K562 (cell line): ENCODE data around the gene PUM1. TPM values are rescaled to one million over a fixed set of nuclear protein-coding genes. Genes with fewer than 3 reads are reported as not detected.
A peak's percentile ranks its signal among the peaks of the same experiment; 100 is the strongest.

Experiments
- ESRRA ChIP-seq: fragments of 450-650 bp; IDR thresholded peaks from 2 replicates; pipeline ENCODE4 v1.6.1; 2014; ENCODE audit warnings: low read depth, mild to moderate bottlenecking, moderate library complexity, borderline replicate concordance
- GABPA ChIP-seq: fragments of 200-800 bp; sonication (Bioruptor generic); conservative IDR thresholded peaks from 2 replicates; pipeline ENCODE4 v1.6.1; 2016; ENCODE audit warnings: low read depth, missing genetic modification characterization, missing compliant biosample characterization
- HNRNPUL1 ChIP-seq: fragments of 200-400 bp; formaldehyde crosslinking; IDR thresholded peaks from 2 replicates; pipeline ENCODE4 v1.6.1; 2017; ENCODE audit warnings: low read length
- MEIS2 ChIP-seq: fragments of 450-650 bp; IDR thresholded peaks from 2 replicates; pipeline ENCODE4 v1.6.1; 2014; ENCODE audit warnings: mild to moderate bottlenecking; ENCODE audit not compliant: partially characterized antibody
- NBN ChIP-seq: fragments of 450-650 bp; IDR thresholded peaks from 2 replicates; pipeline ENCODE4 v1.6.1; 2016; ENCODE audit warnings: low read depth, mild to moderate bottlenecking
- NR2C1 ChIP-seq, 2 experiments: fragments of 450-650 bp; IDR thresholded peaks; 2 replicates each; pipeline ENCODE4 v1.6.1; 2017; ENCODE audit warnings: mild to moderate bottlenecking in 2 of 2, antibody characterized with exemption in 1 of 2, inconsistent platforms in 1 of 2, missing compliant biosample characterization in 1 of 2, missing genetic modification characterization in 1 of 2
- polyA plus RNA-seq, 8 experiments: library from polyadenylated mRNA; depleted of rRNA in 4 of 8; stranded (reverse) in 5 of 8; unstranded in 3 of 8; fragments of >200 nt; fragmentation: Nextera tagmentation in 2 of 8; fragmentation: Illumina TruSeq in 1 of 8; extraction: Ambion mirVana in 2 of 8; extraction: Trizol in 1 of 8; gene quantifications; 2 replicates each; pipeline versions ENCODE4 v1.2.1 to v1.2.3, GENCODE V29; 2011 to 2014; ENCODE audit warnings: inconsistent platforms in 1 of 8, missing spikeins in 1 of 8
- total RNA-seq, 7 experiments: library from RNA; depleted of rRNA in 6 of 7; stranded (reverse); fragments of >200 nt in 6 of 7; fragmentation: Illumina TruSeq in 2 of 7; extraction: Trizol in 2 of 7; gene quantifications; 2 replicates each; pipeline versions ENCODE4 v1.2.1 to v1.2.3, GENCODE V29; 2011 to 2021; ENCODE audit warnings: low replicate concordance in 1 of 7
- TF ChIP-seq, protein P1 (sequence below): sonication (generic); formaldehyde crosslinking; IDR thresholded peaks from 2 replicates; pipeline ENCODE4 v1.8.0; 2022; ENCODE audit warnings: mild to moderate bottlenecking, missing genetic modification reagents, borderline replicate concordance
- TF ChIP-seq, protein P2 (sequence below): sonication (generic); formaldehyde crosslinking; IDR thresholded peaks from 2 replicates; pipeline ENCODE4 v1.9.0; 2022; ENCODE audit warnings: mild to moderate bottlenecking, missing genetic modification reagents
- TF ChIP-seq, protein P3 (sequence below), 2 experiments: fragments of 450-650 bp; IDR thresholded peaks; 2 replicates each; pipeline ENCODE4 v1.6.1; 2016; ENCODE audit warnings: mild to moderate bottlenecking in 2 of 2, borderline replicate concordance in 1 of 2, low read depth in 1 of 2, moderate library complexity in 1 of 2
- TF ChIP-seq, protein P4 (sequence below): fragments of 450-650 bp; IDR thresholded peaks from 2 replicates; pipeline ENCODE4 v1.6.1; 2014; ENCODE audit warnings: low read depth, mild to moderate bottlenecking, moderate library complexity, borderline replicate concordance
- TF ChIP-seq, protein P5 (sequence below): fragments of 450-650 bp; IDR thresholded peaks from 2 replicates; pipeline ENCODE4 v1.7.0; 2016; ENCODE audit warnings: borderline replicate concordance
- TF ChIP-seq, protein P6 (sequence below): sonication (generic); formaldehyde crosslinking; IDR thresholded peaks from 2 replicates; pipeline ENCODE4 v1.8.0; 2022; ENCODE audit warnings: missing genetic modification reagents, mild to moderate bottlenecking, moderate library complexity, borderline replicate concordance

Gene PUM1
- total and polyA plus RNA-seq, 9 of the 15 experiments (the other 6 are each of a cell fraction or from before 2014, with no cell fraction given): 37.7 to 104 (median 55.7) TPM

DNA sequence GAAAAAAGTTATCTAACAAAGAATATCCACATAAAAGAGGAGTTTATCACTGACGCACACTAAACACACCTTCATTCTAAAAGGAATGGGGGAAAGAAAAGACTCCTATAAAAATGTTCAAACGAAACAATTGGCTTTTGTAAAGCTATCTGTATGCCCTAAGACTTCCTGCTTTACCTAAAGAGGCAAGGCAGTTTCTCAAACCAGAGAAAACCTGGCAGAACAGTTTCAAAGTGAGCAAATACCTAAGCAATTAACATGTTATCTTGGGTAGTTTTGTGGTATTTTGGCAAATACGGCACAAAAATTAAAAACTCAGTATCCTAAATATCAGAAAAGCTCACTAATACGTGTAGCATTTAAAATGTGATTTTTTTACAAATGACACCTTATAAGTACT, 1.9 kb downstream of the PUM1 start (continued):
- TF ChIP-seq, protein P1, sequence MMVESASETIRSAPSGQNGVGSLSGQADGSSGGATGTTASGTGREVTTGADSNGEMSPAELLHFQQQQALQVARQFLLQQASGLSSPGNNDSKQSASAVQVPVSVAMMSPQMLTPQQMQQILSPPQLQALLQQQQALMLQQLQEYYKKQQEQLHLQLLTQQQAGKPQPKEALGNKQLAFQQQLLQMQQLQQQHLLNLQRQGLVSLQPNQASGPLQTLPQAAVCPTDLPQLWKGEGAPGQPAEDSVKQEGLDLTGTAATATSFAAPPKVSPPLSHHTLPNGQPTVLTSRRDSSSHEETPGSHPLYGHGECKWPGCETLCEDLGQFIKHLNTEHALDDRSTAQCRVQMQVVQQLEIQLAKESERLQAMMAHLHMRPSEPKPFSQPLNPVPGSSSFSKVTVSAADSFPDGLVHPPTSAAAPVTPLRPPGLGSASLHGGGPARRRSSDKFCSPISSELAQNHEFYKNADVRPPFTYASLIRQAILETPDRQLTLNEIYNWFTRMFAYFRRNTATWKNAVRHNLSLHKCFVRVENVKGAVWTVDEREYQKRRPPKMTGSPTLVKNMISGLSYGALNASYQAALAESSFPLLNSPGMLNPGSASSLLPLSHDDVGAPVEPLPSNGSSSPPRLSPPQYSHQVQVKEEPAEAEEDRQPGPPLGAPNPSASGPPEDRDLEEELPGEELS (CRISPR knock-in tag): no peak
- TF ChIP-seq ESRRA (no peak), GABPA (no peak), NBN (0 out of 2 replicates have a peak, but pooled peaks have one; percentile 21), NR2C1 (IDR thresholded peaks at IDR 0.05) (no peak), NR2C1 (tag; IDR thresholded peaks at IDR 0.05) (no peak), HNRNPUL1 (no peak), MEIS2 (no peak)
- TF ChIP-seq, protein P2, sequence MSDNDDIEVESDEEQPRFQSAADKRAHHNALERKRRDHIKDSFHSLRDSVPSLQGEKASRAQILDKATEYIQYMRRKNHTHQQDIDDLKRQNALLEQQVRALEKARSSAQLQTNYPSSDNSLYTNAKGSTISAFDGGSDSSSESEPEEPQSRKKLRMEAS (CRISPR knock-in tag): no peak
- TF ChIP-seq, protein P3, sequence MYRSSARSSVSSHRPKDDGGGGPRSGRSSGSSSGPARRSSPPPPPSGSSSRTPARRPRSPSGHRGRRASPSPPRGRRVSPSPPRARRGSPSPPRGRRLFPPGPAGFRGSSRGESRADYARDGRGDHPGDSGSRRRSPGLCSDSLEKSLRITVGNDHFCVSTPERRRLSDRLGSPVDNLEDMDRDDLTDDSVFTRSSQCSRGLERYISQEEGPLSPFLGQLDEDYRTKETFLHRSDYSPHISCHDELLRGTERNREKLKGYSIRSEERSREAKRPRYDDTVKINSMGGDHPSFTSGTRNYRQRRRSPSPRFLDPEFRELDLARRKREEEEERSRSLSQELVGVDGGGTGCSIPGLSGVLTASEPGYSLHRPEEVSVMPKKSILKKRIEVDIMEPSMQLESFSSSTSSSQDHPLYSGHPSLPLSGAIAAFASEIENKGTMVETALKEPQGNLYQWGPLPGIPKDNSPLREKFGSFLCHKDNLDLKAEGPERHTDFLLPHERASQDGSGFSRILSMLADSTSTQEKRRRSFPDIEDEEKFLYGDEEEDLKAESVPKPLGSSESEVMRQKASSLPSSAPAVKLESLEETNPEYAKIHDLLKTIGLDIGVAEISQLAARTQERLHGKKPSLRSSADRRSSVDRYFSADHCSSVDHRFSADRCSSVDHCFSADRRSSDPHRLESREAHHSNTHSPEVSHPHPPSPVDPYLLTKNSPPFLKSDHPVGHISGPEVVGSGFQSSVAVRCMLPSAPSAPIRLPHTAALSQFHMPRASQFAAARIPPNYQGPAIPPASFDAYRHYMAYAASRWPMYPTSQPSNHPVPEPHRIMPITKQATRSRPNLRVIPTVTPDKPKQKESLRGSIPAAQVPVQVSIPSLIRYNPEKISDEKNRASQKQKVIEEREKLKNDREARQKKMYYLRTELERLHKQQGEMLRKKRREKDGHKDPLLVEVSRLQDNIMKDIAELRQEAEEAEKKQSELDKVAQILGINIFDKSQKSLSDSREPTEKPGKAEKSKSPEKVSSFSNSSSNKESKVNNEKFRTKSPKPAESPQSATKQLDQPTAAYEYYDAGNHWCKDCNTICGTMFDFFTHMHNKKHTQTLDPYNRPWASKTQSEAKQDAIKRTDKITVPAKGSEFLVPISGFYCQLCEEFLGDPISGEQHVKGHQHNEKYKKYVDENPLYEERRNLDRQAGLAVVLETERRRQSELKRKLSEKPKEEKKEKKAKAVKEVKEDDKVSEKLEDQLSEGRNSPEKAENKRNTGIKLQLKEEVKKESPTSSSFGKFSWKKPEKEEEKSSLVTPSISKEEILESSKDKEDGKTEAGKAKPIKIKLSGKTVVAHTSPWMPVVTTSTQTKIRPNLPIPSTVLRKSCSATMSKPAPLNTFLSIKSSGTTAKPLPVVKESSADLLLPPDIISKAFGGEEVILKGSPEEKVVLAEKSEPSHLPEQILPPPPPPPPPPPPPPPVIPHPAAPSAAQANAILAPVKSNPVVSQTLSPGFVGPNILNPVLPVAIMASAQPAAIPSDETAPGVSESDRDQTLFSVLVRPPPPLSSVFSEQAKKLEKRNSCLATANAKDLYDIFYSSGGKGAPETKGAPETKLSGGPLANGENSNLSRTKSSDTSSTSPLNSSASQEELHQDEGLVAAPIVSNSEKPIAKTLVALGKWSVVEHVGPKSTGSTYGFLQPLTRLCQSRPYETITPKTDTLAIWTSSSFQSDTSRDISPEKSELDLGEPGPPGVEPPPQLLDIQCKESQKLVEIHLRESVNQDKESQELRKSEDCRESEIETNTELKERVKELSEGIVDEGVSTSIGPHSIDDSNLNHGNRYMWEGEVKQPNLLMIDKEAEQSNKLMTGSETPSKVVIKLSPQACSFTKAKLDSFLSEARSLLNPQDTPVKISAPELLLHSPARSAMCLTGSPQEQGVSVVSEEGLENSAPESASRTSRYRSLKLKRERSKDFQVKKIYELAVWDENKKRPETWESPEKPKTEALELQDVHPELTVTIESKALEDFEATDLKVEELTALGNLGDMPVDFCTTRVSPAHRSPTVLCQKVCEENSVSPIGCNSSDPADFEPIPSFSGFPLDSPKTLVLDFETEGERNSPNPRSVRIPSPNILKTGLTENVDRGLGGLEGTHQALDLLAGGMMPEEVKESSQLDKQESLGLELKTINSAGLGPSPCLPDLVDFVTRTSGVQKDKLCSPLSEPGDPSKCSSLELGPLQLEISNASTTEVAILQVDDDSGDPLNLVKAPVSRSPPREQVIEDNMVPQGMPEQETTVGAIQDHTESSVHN (IDR thresholded peaks at IDR 0.05; ENCODE audit: borderline replicate concordance in 1 of 2, low read depth in 1 of 2): no peak
- TF ChIP-seq, protein P4, sequence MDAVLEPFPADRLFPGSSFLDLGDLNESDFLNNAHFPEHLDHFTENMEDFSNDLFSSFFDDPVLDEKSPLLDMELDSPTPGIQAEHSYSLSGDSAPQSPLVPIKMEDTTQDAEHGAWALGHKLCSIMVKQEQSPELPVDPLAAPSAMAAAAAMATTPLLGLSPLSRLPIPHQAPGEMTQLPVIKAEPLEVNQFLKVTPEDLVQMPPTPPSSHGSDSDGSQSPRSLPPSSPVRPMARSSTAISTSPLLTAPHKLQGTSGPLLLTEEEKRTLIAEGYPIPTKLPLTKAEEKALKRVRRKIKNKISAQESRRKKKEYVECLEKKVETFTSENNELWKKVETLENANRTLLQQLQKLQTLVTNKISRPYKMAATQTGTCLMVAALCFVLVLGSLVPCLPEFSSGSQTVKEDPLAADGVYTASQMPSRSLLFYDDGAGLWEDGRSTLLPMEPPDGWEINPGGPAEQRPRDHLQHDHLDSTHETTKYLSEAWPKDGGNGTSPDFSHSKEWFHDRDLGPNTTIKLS: no peak
- TF ChIP-seq, protein P5, sequence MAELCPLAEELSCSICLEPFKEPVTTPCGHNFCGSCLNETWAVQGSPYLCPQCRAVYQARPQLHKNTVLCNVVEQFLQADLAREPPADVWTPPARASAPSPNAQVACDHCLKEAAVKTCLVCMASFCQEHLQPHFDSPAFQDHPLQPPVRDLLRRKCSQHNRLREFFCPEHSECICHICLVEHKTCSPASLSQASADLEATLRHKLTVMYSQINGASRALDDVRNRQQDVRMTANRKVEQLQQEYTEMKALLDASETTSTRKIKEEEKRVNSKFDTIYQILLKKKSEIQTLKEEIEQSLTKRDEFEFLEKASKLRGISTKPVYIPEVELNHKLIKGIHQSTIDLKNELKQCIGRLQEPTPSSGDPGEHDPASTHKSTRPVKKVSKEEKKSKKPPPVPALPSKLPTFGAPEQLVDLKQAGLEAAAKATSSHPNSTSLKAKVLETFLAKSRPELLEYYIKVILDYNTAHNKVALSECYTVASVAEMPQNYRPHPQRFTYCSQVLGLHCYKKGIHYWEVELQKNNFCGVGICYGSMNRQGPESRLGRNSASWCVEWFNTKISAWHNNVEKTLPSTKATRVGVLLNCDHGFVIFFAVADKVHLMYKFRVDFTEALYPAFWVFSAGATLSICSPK: no peak
- TF ChIP-seq, protein P6, sequence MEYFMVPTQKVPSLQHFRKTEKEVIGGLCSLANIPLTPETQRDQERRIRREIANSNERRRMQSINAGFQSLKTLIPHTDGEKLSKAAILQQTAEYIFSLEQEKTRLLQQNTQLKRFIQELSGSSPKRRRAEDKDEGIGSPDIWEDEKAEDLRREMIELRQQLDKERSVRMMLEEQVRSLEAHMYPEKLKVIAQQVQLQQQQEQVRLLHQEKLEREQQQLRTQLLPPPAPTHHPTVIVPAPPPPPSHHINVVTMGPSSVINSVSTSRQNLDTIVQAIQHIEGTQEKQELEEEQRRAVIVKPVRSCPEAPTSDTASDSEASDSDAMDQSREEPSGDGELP (CRISPR knock-in tag): no peak
